CD4-positive, alpha-beta T cell treated with Interleukin-15 for 1 hour (primary cell): Measurements from ENCODE around the gene NTNG1.

ENCODE experiments used
- DNase-seq: peaks from one replicate; pipeline ENCODE4 v3.0.0-alpha.2; 2020

The NTNG1 gene

GRCh38 chr1:107467811-107468210, 327.0 kb downstream of the NTNG1 start:
- DNase-seq: no peak

DNA sequence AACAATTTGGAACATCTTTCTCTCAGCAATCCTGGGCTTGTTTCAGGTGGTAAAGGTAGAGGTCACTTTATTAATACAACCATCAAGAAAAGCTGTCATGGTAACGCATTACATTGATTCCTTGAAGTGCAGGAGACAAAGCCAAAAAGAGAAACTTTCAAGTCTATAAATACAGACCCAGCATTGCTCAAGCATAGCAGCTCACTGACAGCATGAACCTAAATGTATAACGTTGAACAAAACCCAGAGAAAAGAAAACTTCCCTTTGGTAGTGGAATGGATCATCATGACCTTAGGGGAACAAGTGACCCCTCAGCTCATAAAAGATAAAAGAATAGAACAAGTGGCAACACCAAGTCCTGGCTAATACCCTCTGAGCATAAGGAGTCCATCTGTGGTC, 332.2 kb downstream of the NTNG1 start:
- DNase-seq: no peak

GRCh38 chr1:107474877-107475612, 334.2 kb downstream of the NTNG1 start:
- DNase-seq: no peak

DNA sequence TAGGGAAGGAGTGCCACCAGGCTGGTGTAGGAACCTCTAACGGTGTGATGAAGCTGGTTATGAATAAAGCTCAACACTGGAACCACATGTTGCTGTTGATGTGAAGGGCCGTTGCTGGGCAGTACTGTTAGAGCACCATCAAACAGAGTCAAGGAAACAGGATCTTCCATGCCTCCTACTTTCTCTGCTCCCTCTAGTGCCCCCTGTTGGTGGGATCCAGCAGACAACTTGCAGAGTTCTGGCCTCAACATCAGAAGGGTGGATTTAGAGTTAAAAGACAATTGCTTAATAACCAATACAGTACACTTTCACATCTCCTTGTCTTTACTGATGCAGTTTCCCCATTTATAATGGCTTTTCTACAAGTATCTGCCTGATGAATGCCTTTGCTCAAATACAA, 336.4 kb downstream of the NTNG1 start:
- DNase-seq: no peak

GRCh38 chr1:107479865-107480350, 339.1 kb downstream of the NTNG1 start:
- DNase-seq: no peak

GRCh38 chr1:107480548-107481415, 339.9 kb downstream of the NTNG1 start:
- DNase-seq: peak; percentile 28

GRCh38 chr1:107481756-107482384, 341.0 kb downstream of the NTNG1 start:
- DNase-seq: no peak

DNA sequence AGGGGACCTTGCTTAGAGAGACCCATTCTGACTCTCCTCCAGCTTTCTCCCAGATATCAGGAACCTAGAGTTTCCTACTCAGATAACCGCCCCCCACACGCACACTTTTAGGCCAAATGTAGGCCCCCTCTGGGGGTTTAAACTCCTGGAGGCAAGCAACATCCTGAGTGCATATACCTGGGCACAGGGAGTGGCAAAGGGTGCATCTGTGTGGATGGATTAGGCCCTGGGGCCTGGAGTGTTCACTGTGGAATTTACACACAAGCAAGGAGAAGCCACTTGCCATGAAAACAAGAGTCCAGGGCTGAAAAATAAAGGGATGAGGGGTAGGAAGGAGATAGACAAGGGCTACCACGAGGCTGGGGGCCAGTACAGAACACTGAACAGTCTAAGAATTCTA, 343.1 kb downstream of the NTNG1 start:
- DNase-seq: no peak

DNA sequence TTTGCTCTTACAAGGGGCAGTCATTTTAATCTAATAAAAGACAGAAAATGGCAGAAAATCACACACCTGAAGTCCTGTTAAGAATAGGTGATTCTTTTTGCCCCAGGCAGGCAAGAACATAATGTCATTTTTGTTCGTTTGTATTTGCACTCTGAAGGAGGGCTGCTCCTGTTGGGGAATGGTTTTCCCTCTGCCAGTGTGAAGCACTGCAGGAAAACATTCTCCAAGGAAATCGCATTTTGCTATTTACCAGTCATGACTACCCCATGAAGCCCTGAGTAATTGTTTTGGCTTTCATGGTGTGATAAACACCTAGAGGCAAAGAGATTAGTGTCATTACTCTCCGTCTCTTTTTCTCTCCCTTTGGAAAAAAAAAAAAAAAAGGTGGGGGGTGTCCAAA, 345.5 kb downstream of the NTNG1 start:
- DNase-seq: no peak

- no peak for DNase-seq
These were observed 346.7 kb downstream of the NTNG1 start for GRCh38 chr1:107487506-107487905.

DNA sequence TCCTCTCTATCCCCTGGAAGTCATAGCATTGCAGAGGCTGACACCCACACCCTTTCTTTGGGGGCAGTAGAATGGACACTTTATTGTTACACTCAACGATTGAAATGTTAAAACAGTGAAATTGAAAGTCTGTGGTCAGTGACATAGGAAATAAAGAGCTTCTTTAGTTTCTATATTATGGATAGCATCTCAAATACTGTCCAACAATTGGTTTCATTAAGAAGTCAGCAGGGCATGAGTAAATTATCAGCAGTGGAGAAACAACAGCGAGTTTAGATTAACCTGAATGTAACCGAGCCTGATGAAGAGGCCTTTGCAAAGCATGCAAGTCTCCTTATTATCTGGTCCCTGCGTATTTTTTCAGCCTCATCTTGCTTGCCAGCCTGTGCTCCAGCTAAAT, 350.7 kb downstream of the NTNG1 start:
- DNase-seq: no peak

- DNase-seq: no peak
These were observed 352.4 kb downstream of the NTNG1 start for GRCh38 chr1:107493111-107493716.

DNA sequence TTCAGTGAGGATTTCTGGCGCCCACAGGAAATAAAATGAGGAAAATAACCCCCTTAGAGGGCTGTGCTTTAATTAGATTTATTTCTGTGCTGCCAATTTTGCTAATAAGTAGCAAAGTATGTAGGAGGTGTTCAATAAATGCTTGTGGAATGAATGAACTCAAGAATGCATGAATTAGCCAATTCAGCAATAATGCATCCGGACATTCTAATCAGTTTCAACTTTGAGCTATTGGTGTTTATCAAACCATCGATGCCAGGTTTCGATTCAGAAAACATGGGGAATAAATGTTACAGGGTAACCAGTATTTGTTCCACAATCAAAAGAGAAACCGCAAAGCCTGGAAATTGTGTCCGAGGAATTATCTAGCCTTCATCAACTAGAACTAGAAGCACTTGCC, 353.2 kb downstream of the NTNG1 start:
- DNase-seq: no peak

DNA sequence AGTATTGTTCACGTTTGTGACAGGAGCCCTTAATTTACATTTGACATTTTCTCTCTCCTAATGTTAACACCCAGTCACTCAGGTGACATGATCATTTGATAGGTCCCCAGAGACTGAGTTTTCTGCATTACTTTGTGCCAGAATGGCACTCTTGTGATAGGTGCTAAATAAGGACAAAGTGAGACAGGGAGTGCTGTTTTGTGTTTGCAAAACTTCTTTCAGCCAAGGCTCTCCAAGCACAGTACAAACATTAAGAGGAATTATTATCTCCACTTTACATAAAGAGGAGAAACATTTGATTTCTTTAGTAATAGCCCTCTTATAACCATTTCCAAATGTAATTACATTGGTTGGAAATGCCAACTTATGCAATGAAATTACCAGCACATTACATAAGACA, 355.2 kb downstream of the NTNG1 start:
- DNase-seq: no peak

DNA sequence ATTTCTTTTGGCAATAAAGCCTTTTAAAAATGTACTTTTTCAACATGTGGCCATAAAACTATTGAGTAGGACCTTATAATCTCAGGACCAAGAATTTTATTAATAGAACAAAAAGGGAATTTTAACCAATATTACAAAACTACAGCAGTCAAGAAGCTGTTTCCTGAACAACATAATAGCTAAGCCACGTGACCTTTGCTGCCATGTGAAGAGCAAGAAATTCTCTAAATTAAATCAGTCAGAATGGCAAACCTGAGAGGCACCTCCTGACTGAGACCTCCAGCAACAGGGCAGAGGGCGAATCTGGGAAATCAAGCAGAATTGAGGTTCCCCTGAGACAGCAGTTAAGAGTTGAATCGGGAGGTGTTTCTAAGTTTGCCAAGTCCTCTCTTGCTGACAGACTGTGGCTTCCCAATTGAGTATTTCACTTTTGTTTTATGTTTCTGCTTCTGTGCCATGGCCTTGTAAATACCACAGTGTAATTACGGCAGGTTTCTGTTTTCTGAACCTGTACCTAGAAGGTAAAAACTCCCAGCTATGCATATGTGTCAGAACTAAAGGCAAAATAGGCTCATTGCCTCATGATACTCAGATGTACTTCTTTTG, 358.4 kb downstream of the NTNG1 start:
- no peak for DNase-seq

GRCh38 chr1:107501081-107501605, 360.3 kb downstream of the NTNG1 start:
- DNase-seq: no peak

DNA sequence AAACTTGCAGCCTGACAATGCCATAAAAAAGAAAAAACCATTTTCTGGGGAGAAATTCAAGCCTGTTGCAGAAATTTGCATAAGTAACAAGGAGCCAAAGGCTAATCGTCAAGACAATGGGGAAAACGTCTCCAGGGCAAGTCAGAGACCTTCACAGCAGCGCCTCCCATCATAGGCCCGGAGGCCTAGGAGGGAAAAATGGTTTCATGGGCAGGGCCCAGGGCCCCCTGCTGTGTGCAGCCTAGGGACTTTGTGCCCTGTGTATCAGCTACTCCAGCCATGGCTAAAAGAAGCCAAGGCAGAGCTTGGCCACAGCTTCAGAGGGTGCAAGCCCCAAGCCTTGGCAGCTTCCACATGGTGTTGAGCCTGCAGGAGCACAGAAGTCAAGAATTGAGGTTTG, 369.5 kb downstream of the NTNG1 start:
- DNase-seq: no peak

DNA sequence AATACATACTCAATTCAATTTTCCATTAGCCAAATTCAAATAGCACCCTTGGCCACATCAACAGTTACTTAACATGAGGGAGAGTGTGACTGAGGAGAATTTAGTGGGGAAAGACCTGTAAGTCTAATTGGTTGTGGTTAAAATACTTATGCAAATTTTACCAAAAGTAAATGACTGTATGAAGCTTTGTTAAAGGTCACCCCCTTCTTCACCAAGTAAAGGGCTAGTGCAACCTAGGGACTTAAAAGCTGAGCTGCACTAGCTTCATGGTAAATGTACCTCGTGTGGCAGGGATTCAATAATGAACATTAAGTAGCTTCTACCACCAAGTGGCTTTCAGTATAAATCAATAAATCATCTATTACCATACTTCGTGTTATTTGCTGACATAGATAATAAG, 372.0 kb downstream of the NTNG1 start:
- DNase-seq: no peak

DNA sequence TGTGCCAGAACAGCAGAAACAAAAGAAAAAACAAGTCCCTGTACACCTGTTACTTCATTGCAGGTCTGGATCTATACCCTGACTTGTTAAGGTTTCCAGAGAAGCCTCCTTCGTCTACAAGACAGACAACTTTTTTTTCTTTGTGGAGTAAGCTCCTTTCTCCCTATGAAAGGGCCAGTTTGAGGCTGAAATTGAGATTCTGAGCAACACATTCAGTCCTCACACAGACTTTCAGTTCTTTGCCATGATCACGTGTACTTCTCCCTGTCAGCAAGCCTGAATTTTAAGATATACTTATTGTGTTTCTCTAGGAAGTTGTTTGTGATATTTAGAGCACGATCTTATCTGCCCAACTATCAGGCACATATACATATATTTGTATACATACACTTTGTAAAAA, 374.0 kb downstream of the NTNG1 start:
- DNase-seq: no peak

DNA sequence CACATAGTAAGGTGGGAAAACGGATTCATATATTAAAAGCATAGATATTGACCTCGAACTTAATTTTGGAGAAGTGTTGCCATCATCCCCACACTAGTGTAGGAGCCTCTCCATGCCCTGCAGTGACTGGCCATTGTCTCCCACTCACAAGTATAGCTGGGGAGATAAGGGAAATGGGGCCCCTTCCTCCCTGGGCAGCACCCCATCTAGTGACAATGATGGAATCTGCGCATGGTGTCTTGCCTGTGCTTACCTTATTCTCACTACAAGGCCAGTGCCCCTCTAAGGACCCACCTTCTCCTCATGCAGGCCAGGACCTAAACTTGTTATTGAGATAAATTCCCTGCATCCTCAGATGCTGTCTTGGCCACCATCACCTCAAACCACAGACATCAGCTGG, 374.9 kb downstream of the NTNG1 start:
- DNase-seq: no peak

DNA sequence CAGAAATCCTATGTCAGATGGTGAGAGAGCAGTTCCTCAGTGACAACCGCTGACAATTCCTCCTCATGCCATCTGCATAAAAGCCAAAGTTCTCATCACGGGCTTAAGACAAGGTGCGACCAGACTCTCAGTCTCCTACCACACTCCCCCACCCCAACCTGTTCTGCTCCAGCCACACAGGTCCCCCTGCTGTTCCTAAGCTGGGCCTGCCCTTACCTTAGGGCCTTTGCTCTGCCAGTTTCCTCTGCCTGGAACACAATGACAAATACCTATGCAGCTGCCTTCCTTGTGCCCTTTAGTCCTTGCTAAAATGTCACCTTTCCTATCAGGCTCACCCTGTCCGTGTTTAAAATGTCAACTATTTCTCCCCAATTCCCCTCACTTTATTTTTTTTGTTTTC, 382.2 kb downstream of the NTNG1 start:
- no peak for DNase-seq

- no peak for DNase-seq
These were observed 382.9 kb downstream of the NTNG1 start for GRCh38 chr1:107523736-107524135.

GRCh38 chr1:107524301-107524700, 383.5 kb downstream of the NTNG1 start:
- DNase-seq: no peak
